GM12891 (cell line): ENCODE results near the gene ZNF195.
"Not testable (repeated sequence)": the region's sequence is repeated elsewhere in the genome, so short reads cannot be mapped to it uniquely, and the experiment has no call there.

Experiments
- POLR2A ChIP-seq: IDR thresholded peaks from 2 replicates; pipeline ENCODE4 v1.6.1; 2011; ENCODE audit warnings: low read depth, low read length, control low read depth
- POLR2AphosphoS5 ChIP-seq: IDR thresholded peaks from 2 replicates; pipeline ENCODE4 v1.6.1; 2011; ENCODE audit warnings: low read depth, low read length, control low read depth

DNA sequence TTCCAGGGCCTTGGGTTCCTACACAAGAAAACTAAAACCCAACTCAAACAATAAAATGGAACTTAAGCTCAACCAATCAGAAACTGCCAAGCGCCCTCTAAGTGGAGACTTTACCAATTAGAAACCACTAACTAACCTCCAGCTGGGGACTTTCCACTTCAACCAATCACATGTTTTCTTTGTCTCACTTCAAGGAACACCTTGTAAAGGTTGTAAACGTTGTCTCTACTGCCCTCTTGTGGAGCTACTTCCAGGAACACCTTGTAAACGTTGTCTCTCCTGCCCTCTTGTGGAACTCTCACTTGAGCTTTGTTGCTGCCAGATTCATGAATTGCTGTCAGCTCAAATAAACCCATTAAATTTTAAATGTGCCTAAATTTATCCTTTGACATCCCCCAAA lies 54.2 kb downstream of the ZNF195 start:
- TF ChIP-seq POLR2AphosphoS5, POLR2A: not testable (repeated sequence)
